Mammary epithelial cell (primary cell): ENCODE results near the gene CHAT.

ENCODE experiments used
- CTCF ChIP-seq, 2 donors: IDR thresholded peaks in 1 of 2; conservative IDR thresholded peaks in 1 of 2; 2 replicates each; pipeline ENCODE4 v1.5.1; 2011 to 2012; ENCODE audit warnings: inconsistent platforms in 2 of 2, low read length in 2 of 2, mild to moderate bottlenecking in 2 of 2, control low read depth in 1 of 2, low read depth in 1 of 2; ENCODE audit not compliant: insufficient read depth in 1 of 2; ENCODE audit errors: extremely low read depth in 1 of 2
- EZH2 ChIP-seq: IDR thresholded peaks from 2 replicates; pipeline ENCODE4 v1.6.1; 2012; ENCODE audit warnings: low read length, inconsistent platforms, borderline replicate concordance

GRCh38 chr10:49651917-49652316 is 38.1 kb downstream of the CHAT start:
- TF ChIP-seq EZH2 (no peak), CTCF (conservative IDR thresholded peaks at IDR 0.05 in 1 of 2, IDR thresholded peaks at IDR 0.05 in 1 of 2; ENCODE audit: extremely low read depth in 1 of 2, insufficient read depth in 1 of 2, low read depth in 1 of 2, low read length in 2 of 2) (no peak)
